AG08396 (cell line): ENCODE measurements around the gene ZNF574.
A peak's percentile ranks its signal among the peaks of the same experiment; 100 is the strongest.

ENCODE experiments used
- DNase-seq: peaks from one replicate; pipeline ENCODE4 v3.0.0; 2012; ENCODE audit warnings: low spot score, mixed read lengths

The ZNF574 gene

DNA sequence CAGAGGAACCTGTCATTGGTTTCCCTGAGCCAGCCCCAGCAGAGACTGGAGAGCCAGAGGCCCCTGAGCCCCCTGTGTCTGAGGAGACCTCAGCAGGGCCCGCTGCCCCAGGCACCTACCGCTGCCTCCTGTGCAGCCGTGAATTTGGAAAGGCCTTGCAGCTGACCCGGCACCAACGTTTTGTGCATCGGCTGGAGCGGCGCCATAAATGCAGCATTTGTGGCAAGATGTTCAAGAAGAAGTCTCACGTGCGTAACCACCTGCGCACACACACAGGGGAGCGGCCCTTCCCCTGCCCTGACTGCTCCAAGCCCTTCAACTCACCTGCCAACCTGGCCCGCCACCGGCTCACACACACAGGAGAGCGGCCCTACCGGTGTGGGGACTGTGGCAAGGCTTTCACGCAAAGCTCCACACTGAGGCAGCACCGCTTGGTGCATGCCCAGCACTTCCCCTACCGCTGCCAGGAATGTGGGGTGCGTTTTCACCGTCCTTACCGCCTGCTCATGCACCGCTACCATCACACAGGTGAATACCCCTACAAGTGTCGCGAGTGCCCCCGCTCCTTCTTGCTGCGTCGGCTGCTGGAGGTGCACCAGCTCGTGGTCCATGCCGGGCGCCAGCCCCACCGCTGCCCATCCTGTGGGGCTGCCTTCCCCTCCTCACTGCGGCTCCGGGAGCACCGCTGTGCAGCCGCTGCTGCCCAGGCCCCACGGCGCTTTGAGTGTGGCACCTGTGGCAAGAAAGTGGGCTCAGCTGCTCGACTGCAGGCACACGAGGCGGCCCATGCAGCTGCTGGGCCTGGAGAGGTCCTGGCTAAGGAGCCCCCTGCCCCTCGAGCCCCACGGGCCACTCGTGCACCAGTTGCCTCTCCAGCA, 4.2 kb downstream of the ZNF574 start:
- DNase-seq, result no peak

DNA sequence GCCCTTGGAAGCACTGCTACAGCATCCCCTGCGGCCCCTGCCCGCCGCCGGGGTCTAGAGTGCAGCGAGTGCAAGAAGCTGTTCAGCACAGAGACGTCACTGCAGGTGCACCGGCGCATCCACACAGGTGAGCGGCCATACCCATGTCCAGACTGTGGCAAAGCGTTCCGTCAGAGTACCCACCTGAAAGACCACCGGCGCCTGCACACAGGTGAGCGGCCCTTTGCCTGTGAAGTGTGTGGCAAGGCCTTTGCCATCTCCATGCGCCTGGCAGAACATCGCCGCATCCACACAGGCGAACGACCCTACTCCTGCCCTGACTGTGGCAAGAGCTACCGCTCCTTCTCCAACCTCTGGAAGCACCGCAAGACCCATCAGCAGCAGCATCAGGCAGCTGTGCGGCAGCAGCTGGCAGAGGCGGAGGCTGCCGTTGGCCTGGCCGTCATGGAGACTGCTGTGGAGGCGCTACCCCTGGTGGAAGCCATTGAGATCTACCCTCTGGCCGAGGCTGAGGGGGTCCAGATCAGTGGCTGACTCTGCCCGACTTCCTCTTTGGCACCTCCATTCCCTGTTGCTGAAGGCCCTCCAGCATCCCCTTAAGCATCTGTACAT, 4.9 kb downstream of the ZNF574 start:
- no peak for DNase-seq

DNA sequence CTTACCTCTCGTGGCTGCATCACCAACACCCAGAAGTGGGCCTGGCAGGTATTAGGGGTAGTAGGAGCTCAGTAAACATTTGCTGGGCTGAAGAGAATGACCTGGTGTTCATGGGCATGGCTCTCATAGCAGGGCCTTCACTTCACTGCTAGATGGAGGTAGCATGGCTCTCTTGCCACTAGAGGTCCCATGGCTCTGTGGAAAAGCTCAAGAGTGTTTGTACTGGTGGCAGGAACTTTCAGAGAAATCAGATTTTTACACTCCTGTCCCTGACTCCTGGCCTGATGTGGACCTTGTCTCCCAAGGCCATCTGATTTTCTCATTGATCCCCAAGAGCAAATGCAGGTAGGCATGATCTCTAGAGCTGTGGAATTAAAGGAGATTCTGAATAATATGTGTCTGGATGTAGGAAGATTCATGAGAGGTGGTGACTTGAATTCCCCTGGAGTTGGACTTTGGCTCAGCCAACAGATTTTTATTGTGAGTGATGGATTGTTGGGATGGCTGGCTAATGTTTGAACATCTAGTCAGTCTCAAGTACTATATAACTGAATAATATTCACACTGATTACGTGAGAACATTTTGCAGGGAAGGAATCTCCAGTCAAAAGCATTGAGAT, 5.7 kb downstream of the ZNF574 start:
- peak; percentile 76 for DNase-seq

DNA sequence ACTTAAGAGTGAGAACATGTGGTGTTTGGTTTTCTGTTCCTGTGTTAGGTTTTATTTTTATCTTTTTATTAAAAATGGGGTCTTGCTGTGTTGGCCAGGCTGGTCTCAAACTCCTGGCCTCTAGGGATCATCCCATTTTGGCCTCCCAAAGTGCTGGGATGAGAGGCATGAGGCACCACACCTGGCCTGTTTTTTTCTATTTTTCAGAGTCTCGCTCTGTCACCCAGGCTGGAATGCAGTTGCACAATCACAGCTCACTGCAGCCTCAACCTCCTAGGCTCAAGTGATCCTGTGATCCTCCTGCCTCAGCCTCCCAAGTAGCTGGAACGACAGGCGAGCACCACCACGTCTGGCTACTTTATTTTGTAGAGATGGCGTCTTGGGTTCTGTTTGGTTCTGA, 7.6 kb downstream of the ZNF574 start:
- no peak for DNase-seq

DNA sequence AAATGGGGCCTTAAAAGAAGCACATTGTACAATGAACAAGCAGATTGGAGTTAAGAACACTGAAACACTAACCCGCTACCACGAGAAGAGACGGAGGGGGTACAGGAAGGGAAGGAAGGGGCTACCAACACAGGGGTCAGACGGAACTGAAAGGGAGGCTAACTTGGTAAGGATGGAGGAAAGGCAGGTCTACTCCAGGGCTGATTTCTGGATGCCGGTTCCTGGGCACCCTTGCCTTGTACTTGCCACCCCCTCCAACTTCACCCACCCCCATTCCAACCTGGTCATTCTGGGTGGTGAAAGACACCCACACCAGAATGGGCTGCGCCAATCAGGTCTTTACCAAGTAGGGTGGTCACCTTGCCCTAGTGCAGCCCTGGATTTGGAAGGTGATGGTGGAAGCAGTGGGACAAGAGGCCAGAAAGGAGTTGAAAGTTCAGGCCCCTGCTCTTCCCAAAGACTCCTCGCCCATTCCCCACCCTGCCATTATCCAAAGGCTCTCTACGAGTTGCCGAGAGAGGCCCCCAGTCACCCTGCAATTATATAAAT, 10.3 kb downstream of the ZNF574 start:
- no peak for DNase-seq

DNA sequence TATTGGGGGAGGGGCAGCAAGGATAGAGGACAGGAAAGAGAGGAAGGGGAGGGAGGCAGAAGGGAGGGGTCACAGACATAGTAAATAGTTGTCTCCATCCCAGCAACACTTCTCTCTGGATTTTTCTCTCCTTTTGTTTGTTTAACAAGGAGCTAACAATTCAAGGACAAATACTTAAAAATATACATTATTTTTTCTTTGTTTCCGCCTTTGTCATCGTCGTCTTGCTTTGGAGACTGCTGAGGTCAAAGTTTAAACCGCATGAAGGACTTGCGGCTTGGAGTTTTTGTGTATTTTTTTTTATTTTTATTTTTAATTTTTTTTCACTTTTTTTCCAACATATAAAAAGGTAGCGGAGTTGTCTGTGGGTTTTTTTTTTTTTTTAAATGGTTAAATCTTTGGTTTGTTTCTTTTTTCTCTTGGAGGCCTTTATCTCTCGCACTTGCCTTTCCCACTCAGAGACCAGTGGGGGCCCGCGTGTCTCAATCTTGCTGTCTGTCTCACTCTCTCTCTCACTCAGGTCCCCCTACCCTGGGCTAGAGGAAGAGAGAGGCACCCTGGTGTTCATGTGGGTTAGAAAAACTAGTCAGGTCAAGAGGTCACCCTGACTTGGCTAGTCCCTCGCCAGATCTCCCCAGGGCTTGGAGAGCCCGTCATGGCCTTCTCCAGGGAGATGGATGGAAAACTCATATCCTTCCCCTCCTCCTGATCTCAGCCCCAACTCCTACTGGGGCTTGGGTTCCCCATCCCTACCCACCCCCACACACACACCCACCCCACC, 11.0 kb downstream of the ZNF574 start:
- DNase-seq, result no peak

DNA sequence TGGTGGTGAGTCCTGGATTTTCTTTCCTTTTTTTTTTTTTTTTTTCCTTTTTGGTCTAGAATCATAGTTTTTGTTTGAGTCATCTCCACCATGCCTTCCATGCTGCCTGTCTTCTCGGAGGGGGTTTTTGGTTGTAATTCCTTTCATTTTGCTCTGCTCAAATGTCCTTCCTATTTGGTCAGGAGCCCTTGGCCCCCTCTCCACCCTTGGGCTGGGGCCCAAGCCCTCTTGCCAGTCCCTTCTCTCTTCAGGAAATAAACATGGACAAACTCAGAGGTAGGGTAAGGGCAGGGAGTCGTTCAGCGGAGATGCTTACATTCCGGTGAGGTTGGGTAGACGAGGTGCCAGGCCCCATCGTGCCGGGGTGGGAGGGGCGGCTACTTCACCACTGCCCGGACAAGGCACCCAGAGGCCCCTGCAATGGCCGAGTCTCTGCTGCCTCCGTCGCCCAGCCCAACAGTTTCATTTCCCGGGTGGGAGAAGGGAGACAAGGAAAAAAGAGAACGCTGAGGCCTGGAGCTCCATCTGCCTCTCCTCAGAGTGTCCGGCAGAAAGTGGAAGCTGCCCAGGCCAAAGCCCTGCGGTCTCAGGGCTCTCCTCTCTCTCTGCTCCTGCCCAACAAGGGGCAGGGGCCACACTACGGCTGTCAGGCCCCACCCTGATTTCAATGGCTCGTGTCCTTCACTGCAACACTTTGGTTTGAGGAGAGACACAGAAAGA, 12.7 kb downstream of the ZNF574 start:
- peak; percentile 81 for DNase-seq

DNA sequence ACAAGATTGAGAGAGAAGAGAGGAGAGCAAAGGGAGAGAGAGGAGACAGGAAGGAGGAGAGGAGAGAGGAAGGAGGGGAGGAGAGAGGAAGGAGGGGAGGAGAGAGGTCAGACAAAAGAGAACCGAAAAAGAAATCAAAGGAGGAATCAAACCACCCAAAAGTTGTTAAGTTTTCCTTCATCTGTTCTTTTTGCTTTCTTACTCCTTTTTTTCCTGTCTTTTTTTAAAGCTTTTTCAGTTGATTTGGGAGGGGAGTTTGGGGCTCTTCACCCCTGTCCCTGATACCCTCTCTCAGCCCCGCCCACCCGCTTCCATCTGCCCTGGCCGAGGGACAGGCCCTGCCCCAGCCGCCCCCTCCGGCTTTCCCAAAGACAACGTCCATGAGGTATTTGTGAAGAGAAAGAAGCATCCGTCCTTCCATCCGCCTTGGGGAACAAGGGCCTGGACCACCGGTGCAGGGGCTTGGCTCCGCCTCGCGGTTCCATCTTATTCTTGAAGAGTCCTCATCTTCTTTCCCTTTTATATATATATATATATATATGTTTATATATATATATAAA, 13.3 kb downstream of the ZNF574 start:
- no peak for DNase-seq

DNA sequence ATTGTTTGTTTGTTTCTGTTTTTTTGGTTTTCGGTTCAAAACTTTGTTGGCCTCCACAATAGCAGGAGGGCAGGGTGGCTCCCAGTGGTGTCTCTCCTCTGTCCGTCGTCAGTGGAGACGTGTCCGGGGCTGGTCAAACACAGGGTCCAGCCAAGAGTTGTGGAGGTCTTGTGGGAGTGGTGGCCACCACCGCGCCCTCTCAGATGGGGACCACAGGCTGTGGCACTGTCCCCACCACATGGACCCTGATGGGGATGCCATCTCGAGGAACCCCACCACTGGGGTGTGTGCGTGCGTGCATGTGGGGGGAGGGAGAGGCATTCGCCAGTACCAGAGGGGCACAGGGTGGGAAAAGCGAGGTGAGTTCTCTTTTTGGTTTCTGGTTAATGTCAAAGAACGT, 13.8 kb downstream of the ZNF574 start:
- no peak for DNase-seq

DNA sequence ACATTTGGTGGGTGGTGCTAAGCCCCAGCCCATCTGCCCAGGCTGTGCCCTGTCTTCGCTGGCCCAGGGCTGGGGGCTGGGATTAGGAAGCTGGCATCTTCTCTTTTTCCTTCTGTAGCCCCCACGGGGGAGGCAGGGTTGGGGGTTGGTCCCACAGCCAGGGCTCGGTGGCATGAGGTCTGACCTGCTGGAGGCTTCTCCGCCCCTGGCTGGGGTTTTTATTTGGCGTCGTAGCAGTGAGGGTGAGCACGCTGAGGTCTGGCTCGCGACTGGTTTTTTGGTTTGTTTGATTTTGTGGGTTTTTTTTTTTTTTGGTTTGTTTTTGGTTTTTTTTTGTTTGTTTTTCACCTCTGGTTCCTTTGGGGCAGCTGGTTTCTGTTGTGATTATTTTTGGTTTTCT, 14.7 kb downstream of the ZNF574 start:
- no peak for DNase-seq

DNA sequence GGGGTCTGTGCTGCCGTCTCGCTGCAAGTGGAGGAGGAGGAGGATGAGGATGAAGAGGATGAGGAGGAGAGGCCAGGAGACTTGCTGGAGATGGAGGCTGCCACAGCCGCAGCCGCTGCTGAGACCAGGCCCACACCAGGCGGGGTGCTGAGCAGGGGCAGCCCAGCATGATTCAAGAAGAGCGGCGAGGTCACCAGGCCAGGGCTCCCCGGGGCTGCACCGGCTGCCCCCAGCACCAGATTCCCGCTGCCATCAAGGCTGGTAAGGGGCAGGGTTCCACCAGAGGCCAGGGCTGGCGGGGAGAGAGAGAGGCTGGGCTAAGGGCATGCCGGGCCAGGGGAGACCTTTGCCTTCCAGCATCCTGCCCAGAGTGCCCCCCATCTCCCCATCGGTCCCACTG, 15.3 kb downstream of the ZNF574 start:
- no peak for DNase-seq

DNA sequence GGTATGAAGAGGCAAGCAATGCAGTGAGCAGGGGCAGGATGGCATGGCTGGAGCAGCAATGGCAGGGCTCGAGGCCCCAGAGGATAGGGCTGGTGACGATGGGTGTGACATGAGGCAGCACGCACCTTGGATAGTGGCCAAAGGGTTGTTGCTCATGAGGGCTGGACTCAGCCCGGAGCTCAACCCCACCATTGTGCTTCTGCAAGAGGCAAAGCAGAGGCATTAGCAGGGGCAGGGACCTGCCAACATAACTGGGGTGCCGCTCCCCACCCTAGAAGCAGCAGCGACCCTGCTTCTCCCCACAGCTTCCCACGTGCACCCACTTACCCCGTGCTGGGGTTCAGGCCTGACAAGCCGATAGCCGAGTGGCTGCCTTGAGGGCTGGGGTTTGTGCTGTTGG, 15.8 kb downstream of the ZNF574 start:
- DNase-seq, result peak; percentile 77

DNA sequence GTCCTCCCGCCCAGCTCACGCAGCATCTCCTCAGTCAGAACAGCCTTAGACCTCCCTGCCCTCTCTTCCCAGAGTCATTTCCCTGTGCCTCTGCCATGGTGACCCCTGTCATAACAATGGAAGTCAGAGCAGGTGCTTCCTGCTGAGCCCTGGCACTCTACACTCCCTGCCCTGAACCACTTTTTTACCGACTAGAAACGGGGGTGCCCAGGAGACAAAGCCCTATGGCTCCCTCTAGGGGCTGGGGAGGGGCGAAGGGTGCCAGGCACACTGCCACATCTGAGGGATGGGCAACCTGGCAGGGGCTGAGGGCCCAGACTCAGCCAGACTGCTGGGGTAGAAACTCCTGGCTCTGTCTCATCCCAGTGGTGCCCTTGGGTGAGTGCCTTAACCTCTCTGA, 16.4 kb downstream of the ZNF574 start:
- no peak for DNase-seq

DNA sequence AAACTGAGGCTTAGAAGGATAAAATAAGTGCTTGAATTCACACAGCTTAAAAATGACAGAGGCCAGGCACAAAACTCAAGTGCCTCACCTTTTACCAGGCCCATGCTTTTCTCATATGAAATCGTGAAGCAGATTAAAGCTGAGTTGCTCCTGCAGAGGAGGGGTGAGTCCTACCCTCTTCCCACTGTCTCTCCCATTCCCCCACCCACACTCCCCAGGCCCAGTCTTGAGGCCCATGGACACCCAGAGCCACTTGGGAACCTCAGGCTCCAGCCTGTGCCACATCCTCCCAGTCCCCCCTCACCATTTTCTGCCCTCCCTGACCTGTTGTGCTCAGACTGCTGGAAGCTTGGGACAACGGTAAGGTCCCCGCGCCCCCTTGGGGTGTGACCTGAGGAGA, 17.5 kb downstream of the ZNF574 start:
- DNase-seq, result no peak

DNA sequence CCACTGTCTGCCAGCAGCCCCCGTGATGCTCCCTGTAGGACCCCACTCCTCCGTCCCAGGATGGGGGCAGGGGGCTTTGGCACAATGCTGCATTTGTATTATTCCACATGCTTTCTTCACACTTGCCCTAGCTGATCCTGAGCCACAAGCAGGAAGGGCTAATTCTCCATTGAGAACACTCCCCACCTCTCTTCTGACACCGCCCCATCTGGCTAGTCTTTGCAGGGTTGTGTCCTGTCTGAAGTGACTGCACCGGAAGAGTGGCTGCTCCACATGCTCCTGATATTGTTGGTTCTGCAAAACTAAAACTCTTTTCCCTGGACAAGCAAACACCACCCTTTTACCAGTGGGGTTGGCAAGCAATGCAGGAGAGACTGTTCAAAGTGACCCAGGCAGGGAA, 18.0 kb downstream of the ZNF574 start:
- no peak for DNase-seq

DNA sequence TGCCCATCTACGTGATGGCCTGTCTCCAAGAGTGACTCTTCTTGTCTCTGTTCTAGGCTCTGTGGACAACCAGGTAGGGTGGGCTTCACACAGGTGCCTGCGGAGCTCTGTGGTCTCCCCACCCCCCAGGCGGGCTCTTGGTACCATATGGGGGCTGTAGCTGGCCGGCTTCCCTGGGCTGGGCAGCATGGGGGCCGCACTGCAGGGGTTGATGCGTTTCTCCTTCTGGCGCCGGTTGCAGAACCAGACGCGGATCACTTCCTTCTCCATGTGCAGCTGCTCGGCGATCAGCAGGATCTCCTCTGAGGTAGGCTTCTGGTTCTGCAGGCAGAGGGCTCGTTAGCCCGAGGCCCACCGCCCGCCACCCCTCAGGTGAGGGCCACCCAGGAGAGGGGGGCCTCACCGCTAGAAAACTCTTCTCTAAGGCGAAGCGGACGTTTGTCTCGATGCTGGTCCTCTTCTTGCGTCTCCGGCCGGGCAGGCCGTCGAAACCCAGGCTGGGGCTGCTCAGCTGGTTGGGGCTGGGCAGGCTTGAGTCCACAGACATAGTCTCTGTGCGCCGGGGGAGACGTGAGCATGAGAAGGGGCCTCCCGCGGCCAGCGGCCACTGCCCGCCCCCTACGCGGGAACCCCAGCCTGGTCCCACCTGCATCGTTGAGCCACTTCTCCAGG, 19.3 kb downstream of the ZNF574 start:
- DNase-seq, result no peak

DNA sequence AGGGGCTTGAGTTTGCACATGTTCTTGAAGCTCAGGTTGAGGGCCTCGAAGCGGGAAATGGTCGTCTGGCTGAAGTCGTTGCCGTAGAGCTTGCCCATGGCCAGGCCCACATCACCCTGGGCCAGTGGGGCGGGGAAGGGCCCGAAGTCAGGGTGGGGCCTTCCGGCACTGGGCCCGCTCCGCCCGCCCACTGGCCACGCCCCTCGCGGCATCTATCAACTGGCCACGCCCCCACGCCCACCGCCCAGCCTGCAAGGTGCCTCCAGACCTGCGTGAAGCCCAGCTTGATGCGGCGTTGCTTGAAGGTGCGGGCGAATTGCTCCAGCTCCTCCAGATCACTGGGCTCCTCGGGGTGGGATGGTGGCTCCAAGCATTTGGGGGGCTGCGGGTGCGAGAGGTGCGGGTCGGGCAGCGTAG, 19.9 kb downstream of the ZNF574 start:
- DNase-seq, result no peak

DNA sequence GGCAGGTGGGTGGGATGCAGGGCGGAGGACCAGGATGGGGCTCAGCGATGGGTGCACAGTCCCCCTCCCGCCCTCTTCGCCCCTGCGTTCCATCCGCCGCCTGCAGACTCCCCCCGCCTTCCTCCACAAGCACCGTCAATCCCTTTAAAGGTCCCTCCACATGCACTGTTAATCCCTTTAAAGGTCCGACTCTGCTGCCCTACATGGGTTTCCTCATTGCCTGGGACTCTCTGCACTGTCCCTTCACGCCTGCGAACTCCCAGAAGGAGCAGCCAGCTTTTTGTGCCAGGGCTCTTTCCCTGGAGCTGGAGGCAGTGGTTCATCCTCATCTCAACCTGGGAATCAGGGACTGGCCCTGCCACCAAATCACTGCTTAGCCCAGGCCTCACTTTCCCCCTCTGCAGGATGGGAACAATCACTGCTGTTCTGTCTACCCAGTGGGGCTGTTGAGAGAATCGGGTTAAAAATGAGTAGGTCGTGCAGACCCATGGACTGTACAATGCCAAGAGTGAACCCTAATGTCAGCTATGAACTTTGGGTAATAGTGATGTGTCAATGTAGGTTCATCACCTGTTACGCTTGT, 20.4 kb downstream of the ZNF574 start:
- no peak for DNase-seq

DNA sequence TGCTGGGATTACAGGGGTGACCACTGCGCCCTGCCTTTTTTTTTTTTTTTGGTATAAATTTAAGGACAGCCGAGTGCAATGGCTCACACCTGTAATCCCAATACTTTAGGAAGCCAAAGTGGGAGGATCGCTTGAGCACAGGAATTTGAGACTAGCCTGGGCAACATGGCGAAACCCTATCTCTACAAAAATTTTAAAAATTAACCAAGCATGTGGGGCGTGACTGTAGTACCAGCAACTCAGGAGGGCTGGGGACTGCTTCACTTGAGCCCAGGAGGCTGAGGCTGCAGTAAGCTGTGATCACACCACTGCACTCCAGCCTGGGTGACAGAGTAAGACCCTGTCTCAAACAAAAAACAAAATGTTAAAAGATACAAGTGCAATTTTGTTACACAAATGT, 21.5 kb downstream of the ZNF574 start:
- no peak for DNase-seq

DNA sequence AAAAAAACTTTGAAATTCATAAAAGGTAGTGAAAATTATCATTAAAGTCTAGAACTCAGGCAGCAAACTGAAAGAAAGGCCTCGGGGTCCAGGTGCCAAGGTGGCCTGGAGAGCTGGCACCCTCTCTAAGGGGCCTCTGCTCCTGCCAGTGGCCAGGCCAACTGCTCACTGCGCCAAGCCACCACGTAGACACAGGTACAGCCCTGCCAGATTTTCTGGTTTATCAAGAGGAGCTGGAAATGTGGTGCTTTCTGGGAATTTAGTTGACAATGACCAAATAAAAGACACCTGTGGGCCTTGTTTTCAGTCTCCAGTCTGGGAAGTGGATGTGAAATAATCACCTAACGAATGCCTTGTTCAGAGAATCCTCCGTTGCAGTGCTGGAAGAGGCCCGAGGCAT, 22.8 kb downstream of the ZNF574 start:
- DNase-seq, result no peak
